ENCODE data around the gene LSAMP. TPM values are rescaled to one million over a fixed set of nuclear protein-coding genes. Genes with fewer than 3 reads are reported as not detected.

LSAMP gene
- total and polyA plus RNA-seq, 2 of the 4 experiments (the other 2 are of a cell fraction): 7.9 to 8.0 TPM

DNA sequence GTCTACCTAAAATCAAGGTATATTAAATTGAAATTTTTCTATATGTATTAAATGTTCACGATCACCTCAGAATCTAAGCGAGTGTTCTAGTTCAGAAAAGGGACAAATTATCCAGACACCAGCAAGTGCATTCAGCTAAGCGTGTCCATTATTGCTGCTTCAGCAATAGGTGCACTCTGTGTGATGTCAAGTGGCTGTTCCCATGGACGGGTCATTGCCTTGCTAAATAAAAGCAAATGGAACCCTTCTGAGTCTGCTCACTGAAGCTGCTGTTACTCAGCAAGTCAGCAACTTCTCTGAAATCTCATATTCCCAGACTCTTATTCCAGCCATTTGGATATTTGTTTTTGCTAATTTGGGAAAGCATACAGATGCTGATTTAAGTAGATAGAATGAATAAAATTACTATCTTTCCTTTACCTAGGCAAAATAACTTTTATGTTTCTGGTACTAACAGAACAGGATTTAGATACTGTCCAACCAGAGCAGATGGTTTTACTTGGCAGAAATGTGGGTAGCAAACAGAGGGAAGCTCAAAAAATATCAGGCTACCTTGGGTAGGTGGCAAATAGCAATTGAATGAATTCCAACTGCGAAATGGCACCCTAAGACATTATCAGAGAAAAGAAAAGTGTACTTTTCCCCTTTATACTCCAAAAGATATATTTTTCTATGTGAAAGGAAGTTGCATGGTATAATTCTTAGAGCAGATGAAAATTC lies 415.0 kb downstream of the LSAMP start:
- in situ Hi-C loops (cut with MboI; ENCODE audit: low sequenced_read_pairs): no loop called here
- DNase-seq (no peak), ATAC-seq (ENCODE audit: low read depth) (no peak)
- H3K9me1 ChIP-seq (ENCODE audit: insufficient read depth, low read length): no peaks in the 10 kb centered on the region
- H2AK9ac ChIP-seq (replicated peaks; ENCODE audit: low read depth, low read length, poor library complexity): no peak overlapping the region
- no peak overlapping the region for H2BK20ac ChIP-seq (ENCODE audit: low read depth, low read length)
- WGBS, 2 experiments (ENCODE audit: extremely low coverage in 2 of 2, insufficient read length in 1 of 2): 67% methylated on average over 1 of the region's 5 CpGs; no CpG with 5 or more reads in 1 of the 2 experiments
- no peak overlapping the region for H2BK120ac ChIP-seq (ENCODE audit: low read depth, low read length)
- no peak overlapping the region for H2BK15ac ChIP-seq (ENCODE audit: low read depth, low read length)
- H4K8ac ChIP-seq (ENCODE audit: low read depth in 2 of 2, low read length in 2 of 2): no peak overlapping the region
- H2AFZ ChIP-seq (replicated peaks; ENCODE audit: low read length, poor library complexity): no peak overlapping the region
- dilution Hi-C loops (cut with HindIII; ENCODE audit: low sequenced_read_pairs, unreplicated experiment): no loop called here
- no peak overlapping the region for H3K18ac ChIP-seq (ENCODE audit: low read depth, low read length)
- no peak overlapping the region for H3K4me2 ChIP-seq (ENCODE audit: low read depth, low read length)
- ChIA-PET POLR2A (ENCODE audit: unreplicated experiment) (no interaction called here), CTCF (no interaction called here)
- no peak overlapping the region for H2BK5ac ChIP-seq (ENCODE audit: low read depth, low read length, poor library complexity, severe bottlenecking)
- H3K9ac ChIP-seq (ENCODE audit: low read depth, low read length): no peak overlapping the region
- TF ChIP-seq, protein P1, sequence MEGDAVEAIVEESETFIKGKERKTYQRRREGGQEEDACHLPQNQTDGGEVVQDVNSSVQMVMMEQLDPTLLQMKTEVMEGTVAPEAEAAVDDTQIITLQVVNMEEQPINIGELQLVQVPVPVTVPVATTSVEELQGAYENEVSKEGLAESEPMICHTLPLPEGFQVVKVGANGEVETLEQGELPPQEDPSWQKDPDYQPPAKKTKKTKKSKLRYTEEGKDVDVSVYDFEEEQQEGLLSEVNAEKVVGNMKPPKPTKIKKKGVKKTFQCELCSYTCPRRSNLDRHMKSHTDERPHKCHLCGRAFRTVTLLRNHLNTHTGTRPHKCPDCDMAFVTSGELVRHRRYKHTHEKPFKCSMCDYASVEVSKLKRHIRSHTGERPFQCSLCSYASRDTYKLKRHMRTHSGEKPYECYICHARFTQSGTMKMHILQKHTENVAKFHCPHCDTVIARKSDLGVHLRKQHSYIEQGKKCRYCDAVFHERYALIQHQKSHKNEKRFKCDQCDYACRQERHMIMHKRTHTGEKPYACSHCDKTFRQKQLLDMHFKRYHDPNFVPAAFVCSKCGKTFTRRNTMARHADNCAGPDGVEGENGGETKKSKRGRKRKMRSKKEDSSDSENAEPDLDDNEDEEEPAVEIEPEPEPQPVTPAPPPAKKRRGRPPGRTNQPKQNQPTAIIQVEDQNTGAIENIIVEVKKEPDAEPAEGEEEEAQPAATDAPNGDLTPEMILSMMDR (conservative IDR thresholded peaks at IDR 0.05; ENCODE audit: low read depth, low read length): no peak
- TF ChIP-seq CEBPB (IDR thresholded peaks at IDR 0.05; ENCODE audit: low read depth, low read length): no peak
- no peak for TF ChIP-seq FOS (IDR thresholded peaks at IDR 0.05; ENCODE audit: low read depth, low read length)
- no peak for TF ChIP-seq POLR2A (IDR thresholded peaks at IDR 0.05; ENCODE audit: low read depth, low read length)
- no peak for TF ChIP-seq RCOR1 (IDR thresholded peaks at IDR 0.05; ENCODE audit: insufficient replicate concordance, low read length)
- no peak for TF ChIP-seq SMC3 (IDR thresholded peaks at IDR 0.05; ENCODE audit: low read depth, low read length)
- TF ChIP-seq NFE2L2 (IDR thresholded peaks at IDR 0.05; ENCODE audit: low read depth, low read length): no peak
- TF ChIP-seq RAD21 (IDR thresholded peaks at IDR 0.05; ENCODE audit: low read length): no peak
- no peak for TF ChIP-seq MAZ (IDR thresholded peaks at IDR 0.05; ENCODE audit: borderline replicate concordance, low read depth, low read length)
- TF ChIP-seq BHLHE40 (IDR thresholded peaks at IDR 0.05; ENCODE audit: low read depth, low read length): no peak
- TF ChIP-seq RFX5 (IDR thresholded peaks at IDR 0.05; ENCODE audit: low read depth, low read length): no peak
- no peak for TF ChIP-seq MAFK (IDR thresholded peaks at IDR 0.05; ENCODE audit: low read depth, low read length)
- TF ChIP-seq, protein P2, sequence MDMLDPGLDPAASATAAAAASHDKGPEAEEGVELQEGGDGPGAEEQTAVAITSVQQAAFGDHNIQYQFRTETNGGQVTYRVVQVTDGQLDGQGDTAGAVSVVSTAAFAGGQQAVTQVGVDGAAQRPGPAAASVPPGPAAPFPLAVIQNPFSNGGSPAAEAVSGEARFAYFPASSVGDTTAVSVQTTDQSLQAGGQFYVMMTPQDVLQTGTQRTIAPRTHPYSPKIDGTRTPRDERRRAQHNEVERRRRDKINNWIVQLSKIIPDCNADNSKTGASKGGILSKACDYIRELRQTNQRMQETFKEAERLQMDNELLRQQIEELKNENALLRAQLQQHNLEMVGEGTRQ (IDR thresholded peaks at IDR 0.05; ENCODE audit: low read depth, low read length): no peak
- TF ChIP-seq, protein P3, sequence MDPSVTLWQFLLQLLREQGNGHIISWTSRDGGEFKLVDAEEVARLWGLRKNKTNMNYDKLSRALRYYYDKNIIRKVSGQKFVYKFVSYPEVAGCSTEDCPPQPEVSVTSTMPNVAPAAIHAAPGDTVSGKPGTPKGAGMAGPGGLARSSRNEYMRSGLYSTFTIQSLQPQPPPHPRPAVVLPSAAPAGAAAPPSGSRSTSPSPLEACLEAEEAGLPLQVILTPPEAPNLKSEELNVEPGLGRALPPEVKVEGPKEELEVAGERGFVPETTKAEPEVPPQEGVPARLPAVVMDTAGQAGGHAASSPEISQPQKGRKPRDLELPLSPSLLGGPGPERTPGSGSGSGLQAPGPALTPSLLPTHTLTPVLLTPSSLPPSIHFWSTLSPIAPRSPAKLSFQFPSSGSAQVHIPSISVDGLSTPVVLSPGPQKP (IDR thresholded peaks at IDR 0.05; ENCODE audit: borderline replicate concordance, low read depth, low read length): no peak
- no peak for TF ChIP-seq CHD1 (IDR thresholded peaks at IDR 0.05; ENCODE audit: low read depth, low read length)
- H2AK5ac ChIP-seq (ENCODE audit: low read depth, low read length): no peak overlapping the region
- no peaks in the 10 kb centered on the region for H4K20me1 ChIP-seq (ENCODE audit: insufficient read depth, low read length)
- no peak overlapping the region for H3K4ac ChIP-seq (ENCODE audit: low read depth, low read length)
- no peaks in the 10 kb centered on the region; the same call in 1 of the 2 replicates for H3K4me1 ChIP-seq (ENCODE audit: control insufficient read depth, insufficient read depth, low read length)
- H3K9me3 ChIP-seq (ENCODE audit: control insufficient read depth, insufficient read depth, low read length): no peaks in the 10 kb centered on the region
- H3K79me1 ChIP-seq (ENCODE audit: low read depth in 1 of 2, low read length in 2 of 2): no peaks in the 10 kb centered on the region
- H3K14ac ChIP-seq (replicated peaks; ENCODE audit: low read depth, low read length): no peak overlapping the region
- no peaks in the 10 kb centered on the region for H3K36me3 ChIP-seq (ENCODE audit: control insufficient read depth, insufficient read depth, low read length)
- H3K56ac ChIP-seq (ENCODE audit: extremely low read depth, insufficient read depth, low read length): no peak overlapping the region
- no peak overlapping the region for H3K27ac ChIP-seq (ENCODE audit: insufficient read depth, low read length)
- no TSS peak for BruUV-seq (replicated peaks)
- H3K4me3 ChIP-seq (ENCODE audit: insufficient read depth, low read depth, low read length): no peak overlapping the region
- intact Hi-C loops (cut with micrococcal nuclease): no loop called here
- H3K23ac ChIP-seq (ENCODE audit: low read depth, low read length): no peak overlapping the region
- H3K27me3 ChIP-seq (ENCODE audit: control insufficient read depth, insufficient read depth, low read length): no peaks in the 10 kb centered on the region
- no peak overlapping the region for H4K91ac ChIP-seq (ENCODE audit: insufficient read depth, low read depth, low read length)
- no peak overlapping the region for H4K5ac ChIP-seq (ENCODE audit: low read depth, low read length)
